WTC11 (cell line): ENCODE measurements around the gene U2AF1L4. TPM values are rescaled to one million over a fixed set of nuclear protein-coding genes. Genes with fewer than 3 reads are reported as not detected.

Experiments
- ATF1 ChIP-seq: sonication (generic); formaldehyde crosslinking; IDR thresholded peaks from 2 replicates; pipeline ENCODE4 v1.8.1; 2023; ENCODE audit warnings: mild to moderate bottlenecking, moderate library complexity, missing genetic modification reagents
- ELF4 ChIP-seq: sonication (generic); formaldehyde crosslinking; IDR thresholded peaks from 2 replicates; pipeline ENCODE4 v1.8.1; 2022; ENCODE audit warnings: low read depth, mild to moderate bottlenecking, moderate library complexity, missing genetic modification reagents
- GABPB1 ChIP-seq: sonication (generic); formaldehyde crosslinking; IDR thresholded peaks from 2 replicates; pipeline ENCODE4 v1.8.1; 2023; ENCODE audit warnings: mild to moderate bottlenecking, missing genetic modification reagents
- OVOL2 ChIP-seq: fragments of 250-450 bp; sonication (Bioruptor Pico); IDR thresholded peaks from 2 replicates; pipeline ENCODE4 v1.9.0; 2021; ENCODE audit warnings: mild to moderate bottlenecking, borderline replicate concordance
- ZNF396 ChIP-seq: fragments of 250-450 bp; sonication (Bioruptor Pico); IDR thresholded peaks from 2 replicates; pipeline ENCODE4 v1.8.0; 2021; ENCODE audit warnings: mild to moderate bottlenecking, moderate library complexity, borderline replicate concordance
- total RNA-seq: library from RNA; stranded (reverse); gene quantifications from 3 replicates; pipeline ENCODE4 v1.2.3, GENCODE V29; 2021
- TF ChIP-seq, protein P1 (sequence below): fragments of 250-450 bp; sonication (Bioruptor Pico); IDR thresholded peaks from 2 replicates; pipeline ENCODE4 v1.8.0; 2021; ENCODE audit warnings: mild to moderate bottlenecking
- TF ChIP-seq, protein P2 (sequence below): sonication (generic); formaldehyde crosslinking; IDR thresholded peaks from 2 replicates; pipeline ENCODE4 v1.8.0; 2022; ENCODE audit warnings: mild to moderate bottlenecking, missing genetic modification reagents
- TF ChIP-seq, protein P3 (sequence below): sonication (generic); formaldehyde crosslinking; IDR thresholded peaks from 2 replicates; pipeline ENCODE4 v1.8.0; 2023; ENCODE audit warnings: missing genetic modification reagents, mild to moderate bottlenecking, borderline replicate concordance
- TF ChIP-seq, protein P4 (sequence below): sonication (generic); formaldehyde crosslinking; IDR thresholded peaks from 2 replicates; pipeline ENCODE4 v1.8.1; 2023; ENCODE audit warnings: mild to moderate bottlenecking, missing genetic modification reagents, moderate library complexity

The U2AF1L4 gene
- total RNA-seq, 1 experiment from 2014 or later, result 20.9 TPM

DNA sequence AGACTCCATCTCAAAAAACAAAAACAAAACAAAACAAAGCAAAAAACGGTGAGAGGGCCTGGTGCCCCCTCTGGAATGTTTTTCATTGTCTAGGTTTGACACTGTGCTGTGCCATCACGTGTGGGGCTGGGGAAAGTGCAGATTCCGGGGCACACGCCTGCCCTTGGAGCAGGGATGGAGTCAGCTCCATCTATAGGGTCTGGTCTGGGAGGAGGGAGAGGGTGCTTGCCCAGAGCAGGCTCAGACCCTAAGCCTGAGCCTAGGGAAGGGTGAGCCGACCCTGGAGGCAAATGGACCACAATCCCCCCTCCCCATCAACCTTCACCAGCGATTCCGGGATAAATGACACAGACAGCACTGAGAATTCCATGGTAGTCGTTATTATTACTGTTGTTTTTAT is 51.8 kb downstream of the U2AF1L4 start (continued):
- no peak for TF ChIP-seq ZNF396 (CRISPR knock-in tag)
- TF ChIP-seq, protein P1, sequence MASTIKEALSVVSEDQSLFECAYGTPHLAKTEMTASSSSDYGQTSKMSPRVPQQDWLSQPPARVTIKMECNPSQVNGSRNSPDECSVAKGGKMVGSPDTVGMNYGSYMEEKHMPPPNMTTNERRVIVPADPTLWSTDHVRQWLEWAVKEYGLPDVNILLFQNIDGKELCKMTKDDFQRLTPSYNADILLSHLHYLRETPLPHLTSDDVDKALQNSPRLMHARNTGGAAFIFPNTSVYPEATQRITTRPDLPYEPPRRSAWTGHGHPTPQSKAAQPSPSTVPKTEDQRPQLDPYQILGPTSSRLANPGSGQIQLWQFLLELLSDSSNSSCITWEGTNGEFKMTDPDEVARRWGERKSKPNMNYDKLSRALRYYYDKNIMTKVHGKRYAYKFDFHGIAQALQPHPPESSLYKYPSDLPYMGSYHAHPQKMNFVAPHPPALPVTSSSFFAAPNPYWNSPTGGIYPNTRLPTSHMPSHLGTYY (CRISPR knock-in tag), result no peak
- no peak for TF ChIP-seq OVOL2 (CRISPR knock-in tag)
- TF ChIP-seq GABPB1 (CRISPR knock-in tag), result no peak
- no peak for TF ChIP-seq ELF4 (CRISPR knock-in tag)
- TF ChIP-seq ATF1 (CRISPR knock-in tag), result no peak
- TF ChIP-seq, protein P2, sequence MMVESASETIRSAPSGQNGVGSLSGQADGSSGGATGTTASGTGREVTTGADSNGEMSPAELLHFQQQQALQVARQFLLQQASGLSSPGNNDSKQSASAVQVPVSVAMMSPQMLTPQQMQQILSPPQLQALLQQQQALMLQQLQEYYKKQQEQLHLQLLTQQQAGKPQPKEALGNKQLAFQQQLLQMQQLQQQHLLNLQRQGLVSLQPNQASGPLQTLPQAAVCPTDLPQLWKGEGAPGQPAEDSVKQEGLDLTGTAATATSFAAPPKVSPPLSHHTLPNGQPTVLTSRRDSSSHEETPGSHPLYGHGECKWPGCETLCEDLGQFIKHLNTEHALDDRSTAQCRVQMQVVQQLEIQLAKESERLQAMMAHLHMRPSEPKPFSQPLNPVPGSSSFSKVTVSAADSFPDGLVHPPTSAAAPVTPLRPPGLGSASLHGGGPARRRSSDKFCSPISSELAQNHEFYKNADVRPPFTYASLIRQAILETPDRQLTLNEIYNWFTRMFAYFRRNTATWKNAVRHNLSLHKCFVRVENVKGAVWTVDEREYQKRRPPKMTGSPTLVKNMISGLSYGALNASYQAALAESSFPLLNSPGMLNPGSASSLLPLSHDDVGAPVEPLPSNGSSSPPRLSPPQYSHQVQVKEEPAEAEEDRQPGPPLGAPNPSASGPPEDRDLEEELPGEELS (CRISPR knock-in tag), result no peak
- TF ChIP-seq, protein P3, sequence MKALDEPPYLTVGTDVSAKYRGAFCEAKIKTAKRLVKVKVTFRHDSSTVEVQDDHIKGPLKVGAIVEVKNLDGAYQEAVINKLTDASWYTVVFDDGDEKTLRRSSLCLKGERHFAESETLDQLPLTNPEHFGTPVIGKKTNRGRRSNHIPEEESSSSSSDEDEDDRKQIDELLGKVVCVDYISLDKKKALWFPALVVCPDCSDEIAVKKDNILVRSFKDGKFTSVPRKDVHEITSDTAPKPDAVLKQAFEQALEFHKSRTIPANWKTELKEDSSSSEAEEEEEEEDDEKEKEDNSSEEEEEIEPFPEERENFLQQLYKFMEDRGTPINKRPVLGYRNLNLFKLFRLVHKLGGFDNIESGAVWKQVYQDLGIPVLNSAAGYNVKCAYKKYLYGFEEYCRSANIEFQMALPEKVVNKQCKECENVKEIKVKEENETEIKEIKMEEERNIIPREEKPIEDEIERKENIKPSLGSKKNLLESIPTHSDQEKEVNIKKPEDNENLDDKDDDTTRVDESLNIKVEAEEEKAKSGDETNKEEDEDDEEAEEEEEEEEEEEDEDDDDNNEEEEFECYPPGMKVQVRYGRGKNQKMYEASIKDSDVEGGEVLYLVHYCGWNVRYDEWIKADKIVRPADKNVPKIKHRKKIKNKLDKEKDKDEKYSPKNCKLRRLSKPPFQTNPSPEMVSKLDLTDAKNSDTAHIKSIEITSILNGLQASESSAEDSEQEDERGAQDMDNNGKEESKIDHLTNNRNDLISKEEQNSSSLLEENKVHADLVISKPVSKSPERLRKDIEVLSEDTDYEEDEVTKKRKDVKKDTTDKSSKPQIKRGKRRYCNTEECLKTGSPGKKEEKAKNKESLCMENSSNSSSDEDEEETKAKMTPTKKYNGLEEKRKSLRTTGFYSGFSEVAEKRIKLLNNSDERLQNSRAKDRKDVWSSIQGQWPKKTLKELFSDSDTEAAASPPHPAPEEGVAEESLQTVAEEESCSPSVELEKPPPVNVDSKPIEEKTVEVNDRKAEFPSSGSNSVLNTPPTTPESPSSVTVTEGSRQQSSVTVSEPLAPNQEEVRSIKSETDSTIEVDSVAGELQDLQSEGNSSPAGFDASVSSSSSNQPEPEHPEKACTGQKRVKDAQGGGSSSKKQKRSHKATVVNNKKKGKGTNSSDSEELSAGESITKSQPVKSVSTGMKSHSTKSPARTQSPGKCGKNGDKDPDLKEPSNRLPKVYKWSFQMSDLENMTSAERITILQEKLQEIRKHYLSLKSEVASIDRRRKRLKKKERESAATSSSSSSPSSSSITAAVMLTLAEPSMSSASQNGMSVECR (CRISPR knock-in tag), result no peak
- TF ChIP-seq, protein P4, sequence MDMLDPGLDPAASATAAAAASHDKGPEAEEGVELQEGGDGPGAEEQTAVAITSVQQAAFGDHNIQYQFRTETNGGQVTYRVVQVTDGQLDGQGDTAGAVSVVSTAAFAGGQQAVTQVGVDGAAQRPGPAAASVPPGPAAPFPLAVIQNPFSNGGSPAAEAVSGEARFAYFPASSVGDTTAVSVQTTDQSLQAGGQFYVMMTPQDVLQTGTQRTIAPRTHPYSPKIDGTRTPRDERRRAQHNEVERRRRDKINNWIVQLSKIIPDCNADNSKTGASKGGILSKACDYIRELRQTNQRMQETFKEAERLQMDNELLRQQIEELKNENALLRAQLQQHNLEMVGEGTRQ, result no peak

Other genes starting within 250 kb of the U2AF1L4 start
- 284 to 302 TPM (median 285 TPM) in 3 replicates for gene DMKN, start 231.8 kb downstream of the U2AF1L4 start, total RNA-seq
- 0.15 to 0.39 TPM in 2 of 3 replicates, not detected in the other for gene SBSN, start 217.1 kb downstream of the U2AF1L4 start, total RNA-seq
- 0.20 to 0.30 TPM in 2 of 3 replicates, not detected in the other for gene GAPDHS, start 212.0 kb downstream of the U2AF1L4 start, total RNA-seq
- gene TMEM147, start 199.8 kb downstream of the U2AF1L4 start, total RNA-seq, result 132 to 135 TPM (median 132 TPM) in 3 replicates
- gene ATP4A, start 181.8 kb downstream of the U2AF1L4 start, total RNA-seq, result 0.59 to 1.2 TPM (median 1.1 TPM) in 3 replicates
- not detected in 3 replicates for gene PMIS2, start 159.2 kb downstream of the U2AF1L4 start, total RNA-seq
- 23.5 to 25.4 TPM (median 24.4 TPM) in 3 replicates for gene HAUS5, start 132.7 kb downstream of the U2AF1L4 start, total RNA-seq
- gene RBM42, start 116.4 kb downstream of the U2AF1L4 start, total RNA-seq, result 84.7 to 94.9 TPM (median 88.6 TPM) in 3 replicates
- 1.4 to 1.9 TPM (median 1.7 TPM) in 3 replicates for gene ETV2, start 103.7 kb downstream of the U2AF1L4 start, total RNA-seq
- 523 to 536 TPM (median 526 TPM) in 3 replicates for gene COX6B1, start 97.1 kb downstream of the U2AF1L4 start, total RNA-seq
- gene UPK1A, start 78.9 kb downstream of the U2AF1L4 start, total RNA-seq, result 1.6 to 3.0 TPM (median 2.7 TPM) in 3 replicates
- 0.11 to 0.34 TPM (median 0.18 TPM) in 3 replicates for gene ZBTB32, start 40.9 kb downstream of the U2AF1L4 start, total RNA-seq
- 53.6 to 66.6 TPM (median 58.1 TPM) in 3 replicates for gene KMT2B, start 27.4 kb downstream of the U2AF1L4 start, total RNA-seq
- 9.9 to 12.7 TPM (median 12.3 TPM) in 3 replicates for gene IGFLR1, start 3.0 kb downstream of the U2AF1L4 start, total RNA-seq
- gene PSENEN, start 233 bp upstream of the U2AF1L4 start, total RNA-seq, result 80.3 to 85.3 TPM (median 84.0 TPM) in 3 replicates
- gene LIN37, start 3.2 kb upstream of the U2AF1L4 start, total RNA-seq, result 4.7 to 6.4 TPM (median 5.6 TPM) in 3 replicates
- 1.4 to 2.5 TPM (median 1.7 TPM) in 3 replicates for gene HSPB6, start 11.6 kb upstream of the U2AF1L4 start, total RNA-seq
- 32.9 to 36.7 TPM (median 36.2 TPM) in 3 replicates for gene PROSER3, start 12.8 kb upstream of the U2AF1L4 start, total RNA-seq
- 36.8 to 43.9 TPM (median 39.8 TPM) in 3 replicates for gene ARHGAP33, start 30.1 kb upstream of the U2AF1L4 start, total RNA-seq
- 0.14 TPM in 1 of 3 replicates, not detected in the others for gene PRODH2, start 67.4 kb upstream of the U2AF1L4 start, total RNA-seq
- 0.61 to 1.7 TPM (median 1.7 TPM) in 3 replicates for gene NPHS1, start 107.1 kb upstream of the U2AF1L4 start, total RNA-seq
- 4.7 to 5.3 TPM (median 4.9 TPM) in 3 replicates for gene KIRREL2, start 111.5 kb upstream of the U2AF1L4 start, total RNA-seq
- 15.5 to 24.0 TPM (median 20.2 TPM) in 3 replicates for gene APLP1, start 123.2 kb upstream of the U2AF1L4 start, total RNA-seq
- gene NFKBID, start 155.1 kb upstream of the U2AF1L4 start, total RNA-seq, result 10.6 to 13.9 TPM (median 12.8 TPM) in 3 replicates
- gene HCST, start 157.1 kb upstream of the U2AF1L4 start, total RNA-seq, result 1.8 to 1.9 TPM (median 1.8 TPM) in 3 replicates
- 0.34 to 0.55 TPM (median 0.46 TPM) in 3 replicates for gene TYROBP, start 162.9 kb upstream of the U2AF1L4 start, total RNA-seq
- 20.6 to 26.4 TPM (median 24.8 TPM) in 3 replicates for gene LRFN3, start 191.0 kb upstream of the U2AF1L4 start, total RNA-seq
- 19.5 to 20.8 TPM (median 20.4 TPM) in 3 replicates for gene SDHAF1, start 249.8 kb upstream of the U2AF1L4 start, total RNA-seq